Measurements from ENCODE around the gene CHST6.

Gene CHST6

GRCh38 chr16:75491876-75492275 is 3.4 kb downstream of the CHST6 start:
- peaks cover 11% of the 10 kb centered on the region for H3K27me3 Mint-ChIP-seq
- DNase-seq (ENCODE audit: low spot score in 2 of 2), result no peak
- H3K4me3 Mint-ChIP-seq, result no peak overlapping the region
- no peaks in the 10 kb centered on the region for H3K36me3 Mint-ChIP-seq
- H3K27ac Mint-ChIP-seq, result no peak overlapping the region
- ATAC-seq (ENCODE audit: low read depth), result no peak
- peaks cover 12% of the 10 kb centered on the region for H3K4me1 Mint-ChIP-seq
- no peaks in the 10 kb centered on the region for H3K9me3 Mint-ChIP-seq

DNA sequence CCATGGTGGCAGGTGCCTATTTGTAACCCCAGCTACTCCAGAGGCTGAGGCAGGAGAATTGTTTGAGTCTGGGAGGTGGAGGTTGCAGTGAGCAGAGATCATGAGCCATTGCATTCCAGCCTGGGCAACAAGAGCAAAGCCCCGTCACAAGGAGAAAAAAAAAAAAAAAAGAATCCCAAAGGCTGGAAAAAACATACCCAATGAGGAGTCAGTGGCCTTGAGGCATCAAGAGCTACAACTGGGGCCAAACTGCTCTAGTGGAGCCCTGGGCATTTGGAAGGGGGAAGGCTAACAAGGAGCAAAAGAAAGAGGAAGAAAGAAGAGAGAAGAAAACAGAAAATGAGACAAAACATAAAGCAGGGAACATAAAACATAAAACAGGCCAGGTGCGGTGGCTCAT is 6.9 kb downstream of the CHST6 start:
- Mint-ChIP-seq H3K4me1 (peaks cover 24% of the 10 kb centered on the region), H3K27me3 (peaks cover 7% of the 10 kb centered on the region), H3K36me3 (no peaks in the 10 kb centered on the region), H3K4me3 (no peak overlapping the region), H3K9me3 (no peaks in the 10 kb centered on the region), H3K27ac (no peak overlapping the region)
- no peak for DNase-seq (ENCODE audit: low spot score in 2 of 2)
- no peak for ATAC-seq (ENCODE audit: low read depth)

DNA sequence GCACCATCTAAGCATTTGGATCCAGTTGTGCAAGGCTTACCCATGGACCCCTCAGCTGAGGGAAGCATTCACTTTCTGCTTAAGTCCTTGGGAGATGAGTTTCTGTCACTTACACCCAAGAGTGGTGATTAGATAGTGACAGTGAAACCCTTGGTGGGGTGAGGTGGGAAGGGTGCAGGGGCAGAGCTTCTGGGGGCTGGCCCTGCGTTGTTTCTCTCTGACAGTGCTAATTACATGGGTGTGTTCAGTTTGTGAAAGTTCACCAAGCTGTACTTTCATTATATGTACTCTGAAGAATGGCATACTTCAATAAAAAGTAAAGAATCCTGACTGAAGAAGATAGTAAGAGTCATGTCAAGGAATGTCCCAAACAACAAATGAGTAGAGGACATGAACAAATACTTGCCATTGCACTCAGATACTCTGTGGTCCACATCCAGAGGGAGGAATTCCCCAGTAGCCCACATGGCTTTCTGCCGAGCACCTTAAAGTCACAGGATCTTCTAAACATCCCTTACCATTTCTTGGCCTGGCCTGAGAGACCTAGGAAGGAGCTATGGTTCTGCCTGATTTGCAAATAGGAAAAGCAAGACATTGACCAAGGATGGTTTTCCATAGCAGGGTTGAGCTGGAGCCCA is 8.4 kb downstream of the CHST6 start:
- Mint-ChIP-seq H3K36me3 (no peaks in the 10 kb centered on the region), H3K27me3 (peaks cover 7% of the 10 kb centered on the region), H3K4me3 (no peak overlapping the region), H3K9me3 (no peaks in the 10 kb centered on the region), H3K27ac (no peak overlapping the region), H3K4me1 (peaks cover 24% of the 10 kb centered on the region)
- DNase-seq (ENCODE audit: low spot score in 2 of 2), result no peak
- ATAC-seq (ENCODE audit: low read depth), result no peak

DNA sequence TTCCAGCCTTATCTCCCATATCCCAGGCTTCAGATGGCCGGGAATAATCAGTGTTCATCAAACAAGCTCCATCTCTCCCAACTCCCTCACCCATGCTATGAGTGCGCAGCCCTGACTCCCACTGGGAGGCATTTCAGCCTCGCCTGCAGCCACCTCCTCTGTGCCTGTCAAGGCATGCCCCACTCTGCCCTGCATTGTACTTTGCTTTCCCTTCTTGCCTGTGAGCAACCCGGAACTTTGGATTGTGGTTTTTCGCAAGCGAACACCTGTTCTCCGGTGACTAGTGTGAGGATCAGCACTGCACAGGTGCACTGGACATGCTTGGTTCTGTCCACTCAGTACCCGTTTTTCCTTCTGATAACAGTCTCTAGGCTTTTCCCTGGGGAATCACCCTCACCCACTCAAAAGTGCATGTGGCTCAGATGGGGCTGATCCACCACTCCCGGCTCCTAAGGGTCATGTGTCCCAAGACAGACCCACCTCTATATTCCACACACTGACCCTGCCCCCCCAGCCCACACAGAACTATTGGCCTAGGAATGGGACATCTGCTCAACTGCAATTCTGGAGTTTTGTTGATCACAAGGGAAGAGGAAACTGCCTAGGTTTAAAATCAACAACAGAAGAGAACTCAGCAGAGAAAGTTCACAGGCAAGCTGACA is 9.1 kb downstream of the CHST6 start:
- H3K9me3 Mint-ChIP-seq, result no peaks in the 10 kb centered on the region
- peaks cover 10% of the 10 kb centered on the region for H3K27me3 Mint-ChIP-seq
- H3K4me3 Mint-ChIP-seq, result peak overlapping the region; percentile 35
- no peak for DNase-seq (ENCODE audit: low spot score in 2 of 2)
- H3K36me3 Mint-ChIP-seq, result no peaks in the 10 kb centered on the region
- no peak overlapping the region for H3K27ac Mint-ChIP-seq
- no peak for ATAC-seq (ENCODE audit: low read depth)
- H3K4me1 Mint-ChIP-seq, result peaks cover 24% of the 10 kb centered on the region

DNA sequence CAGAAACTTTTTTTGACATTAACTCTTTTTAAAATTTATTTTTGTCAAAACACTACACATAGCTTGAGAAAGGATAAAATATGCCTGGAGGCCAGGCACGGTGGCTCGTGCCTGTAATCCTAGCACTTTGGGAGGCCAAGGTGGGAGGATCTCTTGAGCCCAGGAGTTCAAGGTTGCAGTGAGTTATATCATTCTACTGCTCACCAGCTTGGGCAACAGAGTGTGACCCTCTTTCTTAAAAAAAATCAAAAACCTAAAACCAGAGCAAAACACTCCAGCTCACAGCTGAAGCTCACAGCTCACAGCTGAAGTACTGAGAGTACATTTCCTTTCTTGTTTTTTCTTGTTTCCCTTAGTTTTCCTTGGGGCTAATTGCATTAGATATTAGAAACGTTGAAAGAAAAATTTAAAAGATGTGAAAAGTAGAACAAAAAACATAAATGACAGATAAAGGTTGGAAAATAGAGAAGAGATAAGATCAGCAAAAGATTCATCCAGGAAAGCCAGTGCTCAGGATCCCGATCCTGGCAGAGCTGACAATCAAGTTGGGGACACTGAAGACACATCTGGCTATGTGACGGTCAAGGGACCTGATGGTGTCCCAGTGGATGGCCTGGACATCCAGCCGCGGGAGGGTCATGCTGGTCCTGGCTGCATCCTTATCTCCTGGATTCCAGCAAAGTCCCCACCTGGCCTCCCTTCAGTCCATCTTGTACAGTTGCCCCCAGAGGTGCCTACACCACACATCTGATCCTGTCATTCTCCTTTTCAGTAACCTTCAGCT is 9.8 kb downstream of the CHST6 start:
- Mint-ChIP-seq H3K36me3 (no peaks in the 10 kb centered on the region), H3K9me3 (no peaks in the 10 kb centered on the region), H3K27ac (peak overlapping the region; percentile 73), H3K27me3 (peaks cover 10% of the 10 kb centered on the region), H3K4me1 (peaks cover 24% of the 10 kb centered on the region), H3K4me3 (no peak overlapping the region)
- peak; percentile 82 for ATAC-seq (ENCODE audit: low read depth)
- DNase-seq (ENCODE audit: low spot score in 2 of 2), result no peak

DNA sequence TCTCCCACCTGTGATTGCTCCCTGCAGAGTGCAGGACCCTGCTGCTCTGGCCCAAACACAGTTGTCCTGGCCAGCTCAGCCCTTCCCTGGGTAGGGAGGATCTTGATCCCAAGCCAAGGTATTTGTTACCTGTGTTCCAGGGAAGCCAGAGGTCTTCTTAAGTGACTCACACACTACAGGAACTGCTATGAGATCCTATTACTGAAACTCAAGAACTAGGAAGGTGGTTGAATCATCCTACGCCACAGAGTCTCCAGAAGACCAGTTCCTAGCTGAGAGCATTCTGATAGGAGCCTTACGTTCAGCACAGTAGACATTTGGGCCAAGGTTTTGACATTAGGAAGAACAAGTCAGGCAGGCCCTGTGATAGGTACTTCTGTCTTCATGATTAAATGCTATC is 12.0 kb downstream of the CHST6 start:
- Mint-ChIP-seq H3K4me3 (no peak overlapping the region), H3K9me3 (no peaks in the 10 kb centered on the region), H3K36me3 (no peaks in the 10 kb centered on the region), H3K27me3 (peaks cover 6% of the 10 kb centered on the region), H3K4me1 (peaks cover 16% of the 10 kb centered on the region), H3K27ac (no peak overlapping the region)
- ATAC-seq (ENCODE audit: low read depth) (no peak), DNase-seq (ENCODE audit: low spot score in 2 of 2) (no peak)

GRCh38 chr16:75482434-75483205 is 12.6 kb downstream of the CHST6 start:
- ATAC-seq (ENCODE audit: low read depth), result no peak
- Mint-ChIP-seq H3K27me3 (peaks cover 8% of the 10 kb centered on the region), H3K27ac (no peak overlapping the region), H3K9me3 (no peaks in the 10 kb centered on the region), H3K36me3 (no peaks in the 10 kb centered on the region), H3K4me3 (no peak overlapping the region), H3K4me1 (peaks cover 16% of the 10 kb centered on the region)
- DNase-seq (ENCODE audit: low spot score in 2 of 2), result no peak

- peaks cover 10% of the 10 kb centered on the region for H3K27me3 Mint-ChIP-seq
- no peak for ATAC-seq (ENCODE audit: low read depth)
- peaks cover 16% of the 10 kb centered on the region for H3K4me1 Mint-ChIP-seq
- no peak for DNase-seq (ENCODE audit: low spot score in 2 of 2)
- no peaks in the 10 kb centered on the region for H3K9me3 Mint-ChIP-seq
- H3K27ac Mint-ChIP-seq, result no peak overlapping the region
- H3K36me3 Mint-ChIP-seq, result no peaks in the 10 kb centered on the region
- H3K4me3 Mint-ChIP-seq, result no peak overlapping the region
Observed at GRCh38 chr16:75481475-75481874, 13.8 kb downstream of the CHST6 start.

DNA sequence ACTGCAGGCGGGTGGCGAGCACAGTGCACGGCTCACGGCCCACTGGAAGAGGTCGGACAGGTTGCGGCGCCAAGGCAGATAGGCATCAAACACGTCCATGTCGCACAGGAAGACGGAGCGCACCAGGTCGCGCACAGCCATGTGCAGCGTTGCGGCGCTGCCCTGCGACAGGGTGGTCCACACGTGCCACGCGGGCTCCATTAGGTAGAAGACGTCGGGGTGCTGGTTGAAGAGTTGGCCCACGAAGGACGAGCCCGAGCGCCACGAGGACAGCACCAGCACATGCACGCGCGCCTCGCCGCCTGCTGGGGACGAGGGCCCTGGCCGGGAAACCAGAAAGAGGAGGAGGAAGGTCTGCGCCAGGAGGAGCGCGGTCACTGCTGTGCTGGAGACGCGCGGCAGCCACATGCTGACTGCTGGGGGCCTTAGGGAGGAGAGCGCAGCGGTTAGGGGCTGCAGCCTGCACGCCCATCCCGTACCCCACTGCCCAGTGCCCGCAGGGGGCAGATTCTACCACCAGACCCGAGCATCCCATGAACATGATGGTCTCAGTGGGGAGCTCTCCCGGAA is 15.7 kb downstream of the CHST6 start:
- no peaks in the 10 kb centered on the region for H3K36me3 Mint-ChIP-seq
- peaks cover 6% of the 10 kb centered on the region for H3K27me3 Mint-ChIP-seq
- no peak overlapping the region for H3K4me3 Mint-ChIP-seq
- no peaks in the 10 kb centered on the region for H3K4me1 Mint-ChIP-seq
- no peak overlapping the region for H3K27ac Mint-ChIP-seq
- DNase-seq (ENCODE audit: low spot score in 2 of 2) (no peak), ATAC-seq (ENCODE audit: low read depth) (no peak)
- no peaks in the 10 kb centered on the region for H3K9me3 Mint-ChIP-seq

DNA sequence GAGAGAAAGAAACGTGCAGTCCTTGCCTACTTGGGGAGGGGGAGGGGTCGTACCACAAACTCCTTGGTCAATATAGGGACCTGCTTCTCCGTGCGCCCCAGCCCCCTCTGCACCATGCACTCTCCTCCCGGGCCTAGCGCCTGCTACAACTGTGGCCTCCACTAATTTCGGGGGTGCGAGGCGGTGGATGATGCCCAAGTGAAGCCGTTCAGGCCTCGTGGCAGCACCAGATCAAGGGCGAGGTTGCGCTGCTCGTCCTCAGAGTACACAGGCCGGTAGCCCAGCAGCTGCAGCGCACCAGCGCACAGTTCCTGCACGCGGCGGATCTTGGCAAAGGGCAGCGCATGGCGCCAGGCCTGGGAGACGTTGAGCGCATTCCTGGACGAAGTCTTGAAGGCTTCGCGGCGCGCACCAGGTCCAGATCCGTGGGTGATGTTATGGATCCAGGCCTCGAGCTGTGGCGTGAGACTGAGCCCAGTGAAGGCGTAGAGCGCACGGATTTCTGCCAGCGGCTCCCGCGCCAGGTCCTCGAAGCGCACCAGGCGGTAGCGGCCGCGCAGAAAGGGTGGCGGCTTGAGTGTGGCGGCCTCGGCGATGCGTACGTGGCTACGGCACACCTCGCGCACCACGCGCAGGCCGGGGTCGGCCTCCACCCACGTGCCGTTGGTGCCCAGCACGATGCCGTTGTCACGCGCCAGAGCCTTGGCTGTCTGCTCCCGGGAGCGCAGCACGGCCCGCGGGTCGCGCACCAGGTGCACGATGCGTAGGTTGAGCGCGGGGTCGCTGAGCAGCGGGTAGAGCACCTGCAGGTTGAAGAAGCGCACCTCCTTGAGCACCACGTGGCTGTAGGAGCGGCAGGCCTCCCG is 16.5 kb downstream of the CHST6 start:
- peaks cover 6% of the 10 kb centered on the region for H3K27me3 Mint-ChIP-seq
- H3K27ac Mint-ChIP-seq, result no peak overlapping the region
- ATAC-seq (ENCODE audit: low read depth), result no peak
- DNase-seq (ENCODE audit: low spot score in 2 of 2), result no peak
- H3K9me3 Mint-ChIP-seq, result no peaks in the 10 kb centered on the region
- no peaks in the 10 kb centered on the region for H3K4me1 Mint-ChIP-seq
- H3K36me3 Mint-ChIP-seq, result no peaks in the 10 kb centered on the region
- no peak overlapping the region for H3K4me3 Mint-ChIP-seq

- Mint-ChIP-seq H3K4me1 (no peaks in the 10 kb centered on the region), H3K4me3 (no peak overlapping the region), H3K27ac (no peak overlapping the region), H3K36me3 (no peaks in the 10 kb centered on the region), H3K9me3 (no peaks in the 10 kb centered on the region), H3K27me3 (peaks cover 6% of the 10 kb centered on the region)
- DNase-seq (ENCODE audit: low spot score in 2 of 2) (no peak), ATAC-seq (ENCODE audit: low read depth) (no peak)
Observed at GRCh38 chr16:75477680-75478473, 17.4 kb downstream of the CHST6 start.

DNA sequence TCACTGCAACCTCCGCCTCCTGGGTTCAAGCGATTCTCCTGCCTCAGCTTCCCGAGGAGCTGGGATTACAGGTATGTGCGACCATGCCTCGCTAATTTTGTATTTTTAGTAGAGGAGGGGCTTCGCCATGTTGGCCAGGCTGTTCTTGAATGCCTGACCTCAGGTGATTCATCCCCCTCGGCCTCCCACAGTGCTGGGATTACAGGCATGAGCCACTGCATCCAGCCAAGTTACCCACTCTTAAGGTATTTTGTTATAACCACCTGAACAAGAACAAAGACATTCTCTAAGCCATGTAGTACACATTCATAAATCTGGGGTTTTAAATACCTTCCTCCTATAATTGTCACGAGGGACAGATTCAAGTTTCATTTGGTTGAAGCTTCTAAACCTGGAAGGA is 18.4 kb downstream of the CHST6 start:
- no peak for DNase-seq (ENCODE audit: low spot score in 2 of 2)
- H3K36me3 Mint-ChIP-seq, result no peaks in the 10 kb centered on the region
- no peaks in the 10 kb centered on the region for H3K9me3 Mint-ChIP-seq
- peaks cover 7% of the 10 kb centered on the region for H3K27me3 Mint-ChIP-seq
- no peak overlapping the region for H3K4me3 Mint-ChIP-seq
- no peak overlapping the region for H3K27ac Mint-ChIP-seq
- H3K4me1 Mint-ChIP-seq, result peaks cover 1% of the 10 kb centered on the region
- ATAC-seq (ENCODE audit: low read depth), result no peak
